ENCODE results near the gene NETO1. TPM values are rescaled to one million over a fixed set of nuclear protein-coding genes. Genes with fewer than 3 reads are reported as not detected.

Gene NETO1
- total and polyA plus RNA-seq, 2 of the 4 experiments (the other 2 are of a cell fraction), result 0.29 to 0.36 TPM

DNA sequence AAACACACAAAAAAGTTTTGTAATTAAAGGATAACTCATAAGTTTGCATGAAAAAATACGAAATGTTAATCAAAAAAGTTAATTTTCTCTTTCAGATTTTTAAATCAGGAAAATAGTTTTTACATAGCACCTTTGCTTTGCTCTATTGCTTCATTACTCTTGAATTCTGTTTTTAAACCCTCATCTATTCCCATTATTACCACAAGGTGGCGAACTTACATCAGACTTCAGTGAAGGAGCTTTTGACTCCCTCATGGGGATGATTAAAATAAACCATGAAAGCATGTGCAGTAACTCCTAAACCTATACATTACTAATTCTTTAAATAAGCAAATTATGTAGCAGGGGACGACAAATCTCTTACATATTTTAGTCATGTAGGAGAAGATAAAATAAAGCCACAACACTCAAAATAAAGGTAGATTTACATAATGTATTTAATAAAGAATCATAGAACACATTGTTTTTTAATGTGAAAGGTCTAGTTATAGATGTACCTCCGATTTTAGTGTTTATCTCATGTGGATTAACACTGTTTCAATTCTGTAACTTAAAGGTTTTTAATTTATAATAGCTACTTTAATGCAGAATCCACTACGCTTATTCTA, 105.2 kb downstream of the NETO1 start:
- CTCF ChIA-PET, result interaction anchor here (0.7 to 2.2 kb wide), 4 partner anchors 9 to 1354 kb away, joined by 4 to 11 read pairs (median 6); no protein-coding TSS in a partner anchor
- Histone ChIP-seq H2BK15ac (ENCODE audit: low read depth, low read length) (no peak overlapping the region), H3K4me2 (ENCODE audit: low read depth, low read length) (no peak overlapping the region), H3K23ac (ENCODE audit: low read depth, low read length) (no peak overlapping the region), H3K4ac (ENCODE audit: low read depth, low read length) (no peak overlapping the region), H4K8ac (ENCODE audit: low read depth in 2 of 2, low read length in 2 of 2) (no peak overlapping the region), H4K91ac (ENCODE audit: insufficient read depth, low read depth, low read length) (no peak overlapping the region), H3K9me1 (ENCODE audit: insufficient read depth, low read length) (no peaks in the 10 kb centered on the region), H2BK5ac (ENCODE audit: low read depth, low read length, poor library complexity, severe bottlenecking) (no peak overlapping the region), H3K79me1 (ENCODE audit: low read depth in 1 of 2, low read length in 2 of 2) (no peaks in the 10 kb centered on the region), H3K9ac (ENCODE audit: low read depth, low read length) (no peak overlapping the region), H3K9me3 (ENCODE audit: control insufficient read depth, insufficient read depth, low read length) (no peaks in the 10 kb centered on the region), H2AK5ac (ENCODE audit: low read depth, low read length) (no peak overlapping the region), H3K27me3 (ENCODE audit: control insufficient read depth, insufficient read depth, low read length) (no peaks in the 10 kb centered on the region), H4K5ac (ENCODE audit: low read depth, low read length) (no peak overlapping the region), H3K27ac (ENCODE audit: insufficient read depth, low read length) (no peak overlapping the region), H2AK9ac (replicated peaks; ENCODE audit: low read depth, low read length, poor library complexity) (no peak overlapping the region), H2BK20ac (ENCODE audit: low read depth, low read length) (no peak overlapping the region), H3K18ac (ENCODE audit: low read depth, low read length) (no peak overlapping the region), H3K4me3 (ENCODE audit: insufficient read depth, low read depth, low read length) (no peak overlapping the region), H3K4me1 (ENCODE audit: control insufficient read depth, insufficient read depth, low read length) (no peaks in the 10 kb centered on the region), H4K20me1 (ENCODE audit: insufficient read depth, low read length) (no peaks in the 10 kb centered on the region), H3K36me3 (ENCODE audit: control insufficient read depth, insufficient read depth, low read length) (no peaks in the 10 kb centered on the region), H3K56ac (ENCODE audit: extremely low read depth, insufficient read depth, low read length) (no peak overlapping the region), H2AFZ (replicated peaks; ENCODE audit: low read length, poor library complexity) (no peak overlapping the region), H3K14ac (replicated peaks; ENCODE audit: low read depth, low read length) (no peak overlapping the region), H2BK120ac (ENCODE audit: low read depth, low read length) (no peak overlapping the region)
- no CpG with 5 or more reads among the region's 5 CpGs for WGBS, 2 experiments (ENCODE audit: extremely low coverage in 2 of 2, insufficient read length in 1 of 2)
- DNase-seq, result peak; percentile 69
- BruUV-seq (replicated peaks), result no TSS peak
- intact Hi-C loops (cut with micrococcal nuclease) (loop anchor here (1.0 to 10.0 kb wide), 8 partner anchors 374 to 1580 kb away; no protein-coding TSS in a partner anchor), dilution Hi-C loops (cut with HindIII; ENCODE audit: low sequenced_read_pairs, unreplicated experiment) (no loop called here), in situ Hi-C loops (cut with MboI; ENCODE audit: low sequenced_read_pairs) (loop anchor here (5.0 to 25.0 kb wide), 2 partner anchors 1075 to 1355 kb away; no protein-coding TSS in a partner anchor)
- TF ChIP-seq RAD21 (IDR thresholded peaks at IDR 0.05; ENCODE audit: low read length), result peak; percentile 90
- TF ChIP-seq CTCF (conservative IDR thresholded peaks at IDR 0.05; ENCODE audit: low read depth, low read length), result peak; percentile 85
- TF ChIP-seq SMC3 (IDR thresholded peaks at IDR 0.05; ENCODE audit: low read depth, low read length), result peak; percentile 82
- TF ChIP-seq BHLHE40 (IDR thresholded peaks at IDR 0.05; ENCODE audit: low read depth, low read length), result 0 out of 2 replicates have a peak, but pooled peaks have one; percentile 4
- TF ChIP-seq ELK1 (IDR thresholded peaks at IDR 0.05; ENCODE audit: borderline replicate concordance, low read depth, low read length), result no peak
- peak; percentile 65 for TF ChIP-seq CEBPB (IDR thresholded peaks at IDR 0.05; ENCODE audit: low read depth, low read length)
- no peak for TF ChIP-seq NFE2L2 (IDR thresholded peaks at IDR 0.05; ENCODE audit: low read depth, low read length)
- no peak for TF ChIP-seq RFX5 (IDR thresholded peaks at IDR 0.05; ENCODE audit: low read depth, low read length)
- peak; percentile 76 for ATAC-seq (ENCODE audit: low read depth)
- POLR2A ChIA-PET (ENCODE audit: unreplicated experiment), result no interaction called here
